Stimulated activated CD4-positive, alpha-beta T cell treated with anti-CD3 and anti-CD28 coated beads, TNF-alpha, amount 100 ng/mL, for 48 hours (primary cell): ENCODE results near the gene FAM180A.
"Not testable (repeated sequence)": the region's sequence is repeated elsewhere in the genome, so short reads cannot be mapped to it uniquely, and the experiment has no call there.

ENCODE experiments used
- DNase-seq, 3 donors: peaks; one replicate each; pipeline ENCODE4 v3.0.0-alpha.2; 2020; ENCODE audit warnings: low read depth in 3 of 3

FAM180A gene

GRCh38 chr7:135741905-135742304 is 6.7 kb downstream of the FAM180A start:
- DNase-seq: no peak

- DNase-seq: no peak
Observed at GRCh38 chr7:135740889-135741288, 7.7 kb downstream of the FAM180A start.

GRCh38 chr7:135737306-135737647 is 11.3 kb downstream of the FAM180A start:
- not testable (repeated sequence) for DNase-seq

- no peak for DNase-seq
Observed at GRCh38 chr7:135736586-135737305, 11.9 kb downstream of the FAM180A start.

GRCh38 chr7:135734343-135734689 is 14.3 kb downstream of the FAM180A start:
- no peak for DNase-seq

GRCh38 chr7:135733603-135734342 is 14.8 kb downstream of the FAM180A start:
- DNase-seq: no peak

GRCh38 chr7:135731131-135731530 is 17.5 kb downstream of the FAM180A start:
- no peak for DNase-seq

GRCh38 chr7:135729230-135729629 is 19.4 kb downstream of the FAM180A start:
- DNase-seq: no peak

- DNase-seq: no peak
Observed at GRCh38 chr7:135728136-135728669, 20.4 kb downstream of the FAM180A start, which contains the start of gene SLC13A4. Gene SLC13A4, minus strand, starts transcription at chr7:135728186. Its CDS starts 690 bp downstream, at chr7:135727496.

GRCh38 chr7:135726911-135727673 is 21.5 kb downstream of the FAM180A start:
- DNase-seq: no peak

GRCh38 chr7:135726276-135726788 is 22.3 kb downstream of the FAM180A start:
- no peak for DNase-seq

- no peak for DNase-seq
Observed at GRCh38 chr7:135723411-135723810, 25.2 kb downstream of the FAM180A start.

GRCh38 chr7:135721198-135721820 is 27.3 kb downstream of the FAM180A start:
- no peak for DNase-seq

GRCh38 chr7:135719688-135720087 is 28.9 kb downstream of the FAM180A start:
- DNase-seq: no peak

GRCh38 chr7:135718794-135719437 is 29.7 kb downstream of the FAM180A start:
- DNase-seq: no peak

GRCh38 chr7:135718219-135718618 is 30.4 kb downstream of the FAM180A start:
- no peak for DNase-seq

- DNase-seq: no peak
Observed at GRCh38 chr7:135717693-135718092, 30.9 kb downstream of the FAM180A start.

- DNase-seq: no peak
Observed at GRCh38 chr7:135716677-135717238, 31.9 kb downstream of the FAM180A start.

GRCh38 chr7:135715673-135716072 is 32.9 kb downstream of the FAM180A start:
- DNase-seq: no peak

GRCh38 chr7:135715055-135715522 is 33.5 kb downstream of the FAM180A start:
- no peak for DNase-seq
